ENCODE results near the gene CYYR1. TPM values are rescaled to one million over a fixed set of nuclear protein-coding genes. Genes with fewer than 3 reads are reported as not detected.

The CYYR1 gene
- total RNA-seq, 4 donors from 2014 or later = 0.53 to 4.4 (median 3.6) TPM

GRCh38 chr21:26563856-26564503 lies 9.1 kb downstream of the CYYR1 start:
- no peak for DNase-seq
- Histone ChIP-seq H3K36me3 (no peaks in the 10 kb centered on the region), H3K9me3 (no peaks in the 10 kb centered on the region), H3K4me1 (no peaks in the 10 kb centered on the region), H3K27ac (no peak overlapping the region), H3K27me3 (no peaks in the 10 kb centered on the region), H3K4me3 (no peak overlapping the region)
- TF ChIP-seq CTCF (IDR thresholded peaks at IDR 0.05) (no peak), POLR2A (IDR thresholded peaks at IDR 0.05) (no peak)

- Histone ChIP-seq H3K36me3 (no peaks in the 10 kb centered on the region), H3K4me3 (no peak overlapping the region), H3K9me3 (no peaks in the 10 kb centered on the region), H3K27ac (no peak overlapping the region), H3K27me3 (no peaks in the 10 kb centered on the region), H3K4me1 (no peaks in the 10 kb centered on the region)
- DNase-seq = no peak
- TF ChIP-seq POLR2A (IDR thresholded peaks at IDR 0.05) = no peak
- TF ChIP-seq CTCF (IDR thresholded peaks at IDR 0.05) = no peak
Measured at GRCh38 chr21:26560612-26561011, 12.5 kb downstream of the CYYR1 start.

- H3K36me3 ChIP-seq = no peaks in the 10 kb centered on the region
- no peaks in the 10 kb centered on the region for H3K4me1 ChIP-seq
- TF ChIP-seq POLR2A (IDR thresholded peaks at IDR 0.05) (no peak), CTCF (IDR thresholded peaks at IDR 0.05) (no peak)
- H3K27me3 ChIP-seq = no peaks in the 10 kb centered on the region
- no peak overlapping the region for H3K27ac ChIP-seq
- no peak overlapping the region for H3K4me3 ChIP-seq
- H3K9me3 ChIP-seq = no peaks in the 10 kb centered on the region
- DNase-seq = no peak
Measured at GRCh38 chr21:26559099-26559498, 14.0 kb downstream of the CYYR1 start.

GRCh38 chr21:26557106-26557505 lies 16.0 kb downstream of the CYYR1 start:
- no peaks in the 10 kb centered on the region for H3K9me3 ChIP-seq
- H3K4me1 ChIP-seq = no peaks in the 10 kb centered on the region
- no peak overlapping the region for H3K4me3 ChIP-seq
- no peak overlapping the region for H3K27ac ChIP-seq
- no peak for TF ChIP-seq CTCF (IDR thresholded peaks at IDR 0.05)
- no peak for TF ChIP-seq POLR2A (IDR thresholded peaks at IDR 0.05)
- no peaks in the 10 kb centered on the region for H3K36me3 ChIP-seq
- no peak for DNase-seq
- no peaks in the 10 kb centered on the region for H3K27me3 ChIP-seq

GRCh38 chr21:26555540-26556146 lies 17.4 kb downstream of the CYYR1 start:
- TF ChIP-seq POLR2A (IDR thresholded peaks at IDR 0.05) (no peak), CTCF (IDR thresholded peaks at IDR 0.05) (no peak)

More at GRCh38 chr21:26555540-26556146, 17.4 kb downstream of the CYYR1 start:
- H3K27ac ChIP-seq = no peak overlapping the region
- H3K4me3 ChIP-seq = no peak overlapping the region
- no peak for DNase-seq
- H3K27me3 ChIP-seq = no peaks in the 10 kb centered on the region
- H3K9me3 ChIP-seq = no peaks in the 10 kb centered on the region
- H3K4me1 ChIP-seq = no peaks in the 10 kb centered on the region
- no peaks in the 10 kb centered on the region for H3K36me3 ChIP-seq

Measured in Peyer's patch (tissue), 4 donors.